PC-3 (cell line): Measurements from ENCODE around the gene SCAF8.

ENCODE experiments used
- EZH2 ChIP-seq: fragments of 300-600 bp; sonication (generic); IDR thresholded peaks from one replicate; pipeline ENCODE4 v1.6.1; 2017; ENCODE audit warnings: antibody characterized with exemption, mild to moderate bottlenecking, low read length; ENCODE audit not compliant: unreplicated experiment
- TF ChIP-seq, protein P1 (sequence below): fragments of 300-600 bp; sonication (generic); conservative IDR thresholded peaks from 2 replicates; pipeline ENCODE4 v1.5.1; 2017; ENCODE audit warnings: antibody characterized with exemption, low read depth, mild to moderate bottlenecking, low read length

DNA sequence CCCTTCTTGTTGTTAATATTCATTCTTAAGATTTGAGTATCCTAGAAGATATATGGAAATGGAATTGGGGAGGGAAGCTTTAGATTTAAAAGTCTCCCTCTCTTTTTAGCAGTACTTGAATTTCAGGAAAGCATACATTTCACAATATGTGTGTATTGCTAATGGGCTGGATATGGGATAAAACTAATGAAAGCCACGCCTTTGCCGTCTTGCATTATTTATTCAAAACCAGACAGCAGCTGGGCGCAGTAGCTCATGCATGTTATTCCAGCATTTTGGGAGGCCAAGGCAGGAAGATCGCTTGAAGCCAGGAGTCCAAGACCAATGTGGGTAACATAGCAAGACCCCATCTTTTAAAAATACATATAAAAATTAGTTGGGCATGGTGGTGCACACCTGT is 140.3 kb downstream of the SCAF8 start:
- TF ChIP-seq, protein P1, sequence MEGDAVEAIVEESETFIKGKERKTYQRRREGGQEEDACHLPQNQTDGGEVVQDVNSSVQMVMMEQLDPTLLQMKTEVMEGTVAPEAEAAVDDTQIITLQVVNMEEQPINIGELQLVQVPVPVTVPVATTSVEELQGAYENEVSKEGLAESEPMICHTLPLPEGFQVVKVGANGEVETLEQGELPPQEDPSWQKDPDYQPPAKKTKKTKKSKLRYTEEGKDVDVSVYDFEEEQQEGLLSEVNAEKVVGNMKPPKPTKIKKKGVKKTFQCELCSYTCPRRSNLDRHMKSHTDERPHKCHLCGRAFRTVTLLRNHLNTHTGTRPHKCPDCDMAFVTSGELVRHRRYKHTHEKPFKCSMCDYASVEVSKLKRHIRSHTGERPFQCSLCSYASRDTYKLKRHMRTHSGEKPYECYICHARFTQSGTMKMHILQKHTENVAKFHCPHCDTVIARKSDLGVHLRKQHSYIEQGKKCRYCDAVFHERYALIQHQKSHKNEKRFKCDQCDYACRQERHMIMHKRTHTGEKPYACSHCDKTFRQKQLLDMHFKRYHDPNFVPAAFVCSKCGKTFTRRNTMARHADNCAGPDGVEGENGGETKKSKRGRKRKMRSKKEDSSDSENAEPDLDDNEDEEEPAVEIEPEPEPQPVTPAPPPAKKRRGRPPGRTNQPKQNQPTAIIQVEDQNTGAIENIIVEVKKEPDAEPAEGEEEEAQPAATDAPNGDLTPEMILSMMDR, result no peak
- TF ChIP-seq EZH2, result no peak
